ENCODE results near the gene PRELID2.
"Not testable (repeated sequence)": the region's sequence is repeated elsewhere in the genome, so short reads cannot be mapped to it uniquely, and the experiment has no call there.

The PRELID2 gene

DNA sequence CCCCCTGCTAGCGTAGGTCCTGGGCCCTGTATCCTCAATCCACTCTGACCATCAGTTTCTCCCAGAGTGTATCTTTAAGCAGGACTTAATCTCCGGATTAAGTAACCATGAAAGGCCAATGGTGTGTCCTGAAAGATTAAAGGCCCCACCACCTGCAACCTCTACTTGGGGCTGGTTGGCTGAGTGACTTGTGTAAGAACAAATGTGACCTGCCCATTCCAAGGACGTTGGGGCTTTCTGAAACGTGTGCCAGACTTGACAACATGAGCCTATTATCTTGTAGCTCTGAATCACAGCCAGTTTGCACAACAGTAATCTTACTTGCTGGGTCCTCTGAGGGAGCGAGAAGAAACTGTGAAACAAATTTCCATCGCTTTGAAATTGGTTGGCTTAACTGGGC is 3.1 kb upstream of the PRELID2 start:
- DNase-seq = no peak

DNA sequence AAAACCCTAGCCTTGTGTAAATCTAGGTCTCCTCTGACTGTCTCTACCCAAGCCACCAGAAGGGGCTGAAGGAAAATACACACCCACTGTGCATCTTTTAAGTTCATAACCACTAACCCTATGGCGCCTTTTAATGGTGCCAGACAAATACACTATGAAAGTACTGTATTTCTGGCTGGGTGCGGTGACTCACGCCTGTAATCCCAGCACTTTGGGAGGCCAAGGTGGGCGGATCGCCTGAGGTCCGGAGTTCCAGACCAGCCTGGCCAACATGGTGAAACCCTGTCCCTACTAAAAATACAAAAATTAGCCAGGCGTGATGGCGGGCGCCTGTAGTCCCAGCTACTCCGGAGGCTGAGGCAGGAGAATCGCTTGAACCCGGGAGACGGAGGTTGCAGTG is 1.1 kb upstream of the PRELID2 start:
- DNase-seq = not testable (repeated sequence)

DNA sequence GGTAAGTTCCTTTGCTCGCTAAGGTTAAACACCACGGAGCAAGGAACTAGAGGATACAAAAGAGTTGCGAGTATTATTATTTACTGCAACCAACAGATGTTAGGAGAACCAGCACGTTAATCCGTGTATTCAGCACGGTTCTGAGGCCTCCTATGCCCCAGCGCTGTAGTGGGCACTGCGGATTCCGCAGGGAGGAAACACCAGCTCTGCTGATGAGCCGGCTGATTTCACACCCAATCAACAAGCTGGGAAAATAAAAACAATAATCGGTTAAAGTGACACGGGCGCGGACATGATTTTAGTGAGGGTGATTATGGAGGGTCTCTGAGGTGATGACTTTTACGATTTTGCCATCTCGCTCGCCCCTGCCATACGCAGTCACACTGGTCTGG is 702 bp upstream of the PRELID2 start:
- DNase-seq = no peak

DNA sequence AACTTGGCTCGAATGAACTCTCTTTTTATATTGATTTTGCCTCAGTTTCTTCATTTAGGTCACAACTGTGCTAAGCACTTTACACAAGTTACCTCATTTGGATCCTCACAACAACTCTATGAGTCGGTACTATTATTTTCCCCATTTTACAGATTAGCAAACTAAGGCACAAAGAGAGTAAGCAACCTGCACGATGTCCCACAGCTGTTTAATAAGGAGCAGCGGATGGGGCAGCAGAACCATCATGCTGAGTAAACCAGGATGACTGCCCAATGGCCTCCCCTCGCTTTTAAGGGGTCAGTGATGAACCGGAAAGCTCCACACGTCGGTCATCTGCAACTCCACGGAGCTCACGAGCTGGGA is 607 bp downstream of the PRELID2 start:
- no peak for DNase-seq

DNA sequence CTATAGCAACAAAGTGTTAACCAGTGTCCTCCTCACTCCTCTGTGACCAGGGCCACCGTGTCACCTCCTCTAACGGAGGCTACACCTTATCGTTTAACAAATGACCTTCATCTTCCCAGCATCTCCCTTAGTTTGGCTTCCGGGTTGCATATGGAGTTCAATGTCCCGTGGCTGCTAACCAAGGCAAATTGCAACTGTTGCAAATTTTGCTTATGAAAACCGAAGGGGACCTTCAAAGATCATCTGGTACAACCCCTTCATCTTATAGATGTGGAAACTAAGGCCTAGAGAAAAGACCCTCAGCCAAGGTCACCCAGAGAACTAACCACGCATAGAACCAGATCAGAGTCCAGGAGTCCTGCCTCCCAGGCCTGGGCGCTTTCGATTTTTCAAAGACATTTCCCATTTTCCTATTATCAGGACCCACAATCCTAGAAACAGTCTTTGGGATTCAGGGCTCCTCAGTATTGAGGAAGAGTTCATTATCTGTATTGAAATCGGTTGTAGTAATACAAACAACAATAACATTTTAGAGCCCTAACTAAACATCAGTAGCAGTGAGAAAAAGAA is 1.4 kb downstream of the PRELID2 start:
- no peak for DNase-seq

DNA sequence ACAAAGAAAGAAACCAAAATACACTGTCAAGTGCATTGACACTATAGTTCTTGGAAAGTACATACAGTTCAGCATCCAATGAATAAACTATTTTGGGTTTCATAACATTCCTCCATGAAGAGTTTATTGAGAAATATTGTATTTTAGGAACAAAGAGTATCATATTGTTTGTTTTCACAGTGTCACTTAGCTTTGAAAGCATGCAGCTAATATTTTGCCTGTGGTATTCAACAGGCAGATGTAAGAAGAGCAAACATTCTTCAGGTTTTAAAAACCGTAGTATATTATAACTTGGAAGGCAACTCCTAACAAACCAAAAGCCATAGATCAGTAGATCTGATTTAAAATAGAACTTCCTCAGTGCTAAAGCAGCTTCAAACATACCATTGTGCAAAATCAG is 4.5 kb downstream of the PRELID2 start:
- DNase-seq = no peak

DNA sequence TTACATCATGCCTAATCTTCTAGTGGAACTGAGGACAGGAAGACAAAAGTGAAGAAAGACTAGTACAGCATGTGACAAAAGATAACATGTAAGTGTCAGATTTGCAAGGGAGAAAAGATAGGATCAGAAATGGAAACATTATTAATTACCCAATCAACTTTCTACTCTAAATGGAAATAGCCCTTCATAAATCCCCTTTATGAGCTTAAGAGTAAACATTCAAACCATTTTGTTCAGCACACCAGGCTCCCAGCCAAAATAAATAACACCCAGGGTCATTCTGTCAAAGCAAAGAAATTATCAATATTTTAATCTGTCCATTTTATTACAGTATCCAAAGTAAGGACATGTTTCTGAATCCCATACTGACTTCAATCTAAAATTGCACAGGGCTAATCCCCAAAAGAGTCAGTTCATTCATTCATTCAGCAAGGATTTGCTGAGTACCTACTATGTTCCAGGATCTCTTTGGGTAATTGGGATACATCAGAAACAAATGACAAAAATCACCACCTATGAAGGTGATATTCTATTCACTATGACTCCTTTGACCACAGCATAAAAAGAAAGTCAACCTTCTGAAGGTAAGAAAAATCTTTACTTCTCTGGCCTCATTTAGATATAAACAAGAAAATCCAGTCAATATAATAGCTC is 5.3 kb downstream of the PRELID2 start:
- DNase-seq = no peak

DNA sequence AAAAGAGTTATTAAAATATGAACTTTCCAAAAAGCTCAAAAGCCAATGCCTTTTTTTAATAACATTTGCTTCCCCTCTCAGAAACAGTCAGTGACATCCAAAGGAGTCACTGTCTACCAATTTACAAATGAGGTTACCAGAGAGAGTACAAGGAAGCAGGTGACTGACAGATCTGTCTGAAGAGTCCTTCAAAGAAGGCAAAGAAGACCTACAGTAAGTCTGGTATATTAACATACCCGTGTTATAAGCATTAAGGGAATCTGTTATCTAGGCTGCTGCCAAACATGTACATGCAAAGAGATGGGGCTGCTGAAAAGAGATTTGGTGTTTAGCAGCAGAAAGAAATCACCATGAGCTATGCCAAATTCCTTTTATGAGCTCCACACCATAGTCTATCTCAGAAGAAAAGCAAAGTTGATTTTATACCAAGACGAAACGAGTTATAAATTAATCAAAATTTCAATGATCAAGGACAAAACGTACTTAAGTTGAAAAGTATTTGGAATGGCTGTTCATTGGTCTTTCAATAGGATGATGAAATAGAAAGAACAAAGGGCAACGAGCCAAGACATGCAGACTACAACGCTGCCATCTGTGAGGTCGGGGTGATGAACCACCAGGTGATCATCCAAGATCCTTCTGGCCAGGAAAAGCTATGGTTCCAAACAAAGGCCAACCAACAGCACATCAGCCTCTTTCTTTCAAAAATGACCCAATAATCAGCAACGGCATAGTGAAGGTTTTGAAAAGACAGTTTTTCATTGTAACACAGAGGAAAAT is 8.1 kb downstream of the PRELID2 start:
- no peak for DNase-seq

DNA sequence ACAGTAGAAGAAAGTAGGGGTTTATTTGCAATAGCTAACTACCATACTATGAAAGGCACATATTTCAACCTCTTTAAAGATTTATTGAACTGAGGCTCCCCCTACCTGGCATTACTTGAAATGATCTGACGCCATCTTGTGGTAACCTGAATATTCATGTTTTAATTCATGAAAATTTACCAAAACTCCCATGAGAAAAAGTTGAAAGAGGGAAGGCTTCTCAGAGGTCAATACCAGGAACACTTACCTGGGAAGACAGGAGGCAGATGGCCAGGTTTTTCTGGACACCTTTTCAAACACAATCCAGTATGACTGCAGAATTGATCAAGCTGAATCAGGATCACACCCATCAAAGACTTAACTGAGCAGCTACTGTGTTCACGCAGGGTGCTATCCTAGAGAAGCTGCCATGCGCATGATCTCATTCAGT is 9.4 kb downstream of the PRELID2 start:
- DNase-seq = no peak

DNA sequence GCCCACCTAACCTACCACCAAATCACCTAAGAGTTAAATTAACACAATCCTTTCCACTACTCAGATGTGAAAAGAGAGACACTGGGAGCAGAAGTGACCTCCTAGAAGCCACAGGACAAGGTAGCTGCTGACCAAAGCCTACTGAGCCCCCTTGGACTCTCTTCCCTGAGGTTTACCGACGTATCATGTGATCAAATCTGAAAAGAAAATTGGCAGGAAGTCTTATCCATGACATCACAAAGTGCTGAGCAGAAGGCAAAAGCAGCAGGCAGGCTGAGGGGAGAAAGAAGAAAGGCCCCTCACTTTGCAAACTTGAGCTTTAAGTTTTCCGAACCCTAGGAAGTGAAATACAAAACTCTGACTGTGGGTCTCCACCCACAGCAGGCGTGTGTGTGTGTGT is 11.1 kb downstream of the PRELID2 start:
- no peak for DNase-seq

DNA sequence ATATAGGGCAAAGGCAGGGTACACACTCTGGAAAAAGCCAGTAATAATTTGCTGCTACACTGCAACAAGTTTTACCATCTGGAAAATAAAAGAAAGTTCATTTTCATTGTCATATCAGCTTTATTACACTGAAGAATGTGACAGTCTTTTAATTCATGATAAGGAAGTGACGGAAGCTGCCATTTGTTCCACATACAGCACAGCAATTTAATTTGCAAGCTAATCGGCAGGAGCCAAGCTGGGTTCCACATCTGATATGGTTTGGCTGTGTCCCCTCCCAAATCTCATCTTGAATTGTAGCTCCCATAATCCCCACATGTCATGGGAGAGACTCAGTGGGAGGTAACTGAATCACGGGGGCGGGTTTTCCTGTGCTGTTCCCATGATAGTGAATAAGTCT is 16.5 kb downstream of the PRELID2 start:
- no peak for DNase-seq

DNA sequence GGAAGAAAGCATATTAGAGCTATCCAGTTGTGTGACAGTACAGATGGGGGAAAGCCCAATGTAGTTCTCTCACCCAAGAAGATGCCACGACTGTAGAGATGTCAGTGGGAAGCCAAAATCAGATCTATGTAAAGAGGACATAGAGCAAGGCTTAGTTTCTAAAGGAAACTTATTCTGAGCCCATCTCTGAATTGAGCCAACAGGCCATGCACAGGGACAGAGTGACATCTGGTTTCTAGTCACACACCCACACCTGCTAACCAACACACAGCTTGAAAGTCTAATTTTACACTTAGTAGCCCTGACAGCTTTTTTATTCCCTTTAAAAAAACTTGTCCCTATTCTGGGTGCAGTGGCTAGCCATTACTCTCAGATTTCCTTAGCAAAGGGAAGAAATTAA is 22.3 kb downstream of the PRELID2 start:
- no peak for DNase-seq

DNA sequence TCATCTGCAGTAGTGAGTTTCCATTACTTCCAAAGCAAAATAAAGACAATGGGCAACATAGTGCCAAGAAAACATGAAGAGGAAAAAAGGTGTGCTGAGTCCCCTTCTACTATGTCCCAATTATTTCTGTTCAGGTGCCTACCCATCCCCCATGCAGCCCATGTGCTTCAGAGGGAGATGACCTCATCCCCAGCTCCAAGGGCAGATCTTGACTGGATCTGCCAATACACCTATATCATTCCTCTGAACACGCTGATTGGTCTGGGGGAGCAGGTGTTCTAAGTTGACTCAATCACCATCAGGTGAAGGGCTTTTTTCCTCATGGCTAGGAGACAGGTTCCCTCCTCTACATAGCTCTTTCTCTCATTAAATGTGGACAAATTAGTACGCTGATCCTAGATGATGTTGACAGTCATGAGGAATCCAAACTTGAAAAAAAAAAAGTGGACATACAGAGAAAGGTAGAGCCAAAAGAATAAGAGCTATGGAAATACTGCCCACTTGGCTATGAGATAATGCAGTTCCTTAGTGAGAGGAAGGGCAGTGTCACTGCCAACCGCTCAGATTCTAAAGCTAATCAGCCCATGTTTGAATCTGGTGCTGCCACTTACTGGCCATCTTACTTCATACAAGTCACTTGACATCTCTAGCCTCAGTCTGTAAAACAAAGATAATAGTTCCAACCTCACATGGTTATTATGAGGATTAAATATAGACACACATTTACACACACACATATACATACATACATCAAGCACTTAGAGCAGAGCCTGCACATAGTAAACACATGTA is 23.1 kb downstream of the PRELID2 start:
- no peak for DNase-seq

DNA sequence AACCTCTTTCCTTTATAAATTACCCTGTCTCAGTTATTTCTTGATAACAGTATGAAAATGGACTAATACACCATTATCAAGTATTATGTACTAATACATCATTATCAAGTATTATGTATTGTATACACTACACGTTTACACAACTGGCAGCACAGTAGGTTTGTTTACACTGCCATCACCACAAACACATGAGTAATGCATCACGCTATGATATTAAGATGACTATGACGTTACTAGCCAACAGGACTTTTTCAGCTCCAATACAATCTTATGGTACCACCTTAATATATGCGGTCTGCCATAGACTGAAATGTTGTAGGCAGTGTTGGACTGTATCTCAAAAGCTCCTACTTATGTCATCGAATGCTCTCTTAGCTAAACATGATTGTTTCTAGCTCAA is 28.2 kb downstream of the PRELID2 start:
- DNase-seq = no peak

DNA sequence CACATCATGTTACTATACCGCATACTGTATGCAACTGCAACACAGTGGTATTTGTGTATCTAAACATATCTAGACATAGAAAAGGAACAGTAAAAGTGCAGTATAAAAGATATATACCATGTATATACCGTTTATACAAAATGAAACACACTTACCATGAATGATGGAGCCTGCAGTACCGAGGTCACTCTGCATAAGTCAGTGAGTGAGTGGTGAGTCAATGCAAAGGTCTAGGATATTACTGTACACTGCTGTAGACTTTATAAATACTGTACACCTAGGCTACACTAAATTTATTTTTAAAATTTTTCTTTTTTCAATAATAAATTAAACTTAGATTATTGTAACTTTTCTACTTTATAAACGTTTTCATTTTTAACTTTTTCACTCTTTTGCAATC is 29.3 kb downstream of the PRELID2 start:
- DNase-seq = no peak

DNA sequence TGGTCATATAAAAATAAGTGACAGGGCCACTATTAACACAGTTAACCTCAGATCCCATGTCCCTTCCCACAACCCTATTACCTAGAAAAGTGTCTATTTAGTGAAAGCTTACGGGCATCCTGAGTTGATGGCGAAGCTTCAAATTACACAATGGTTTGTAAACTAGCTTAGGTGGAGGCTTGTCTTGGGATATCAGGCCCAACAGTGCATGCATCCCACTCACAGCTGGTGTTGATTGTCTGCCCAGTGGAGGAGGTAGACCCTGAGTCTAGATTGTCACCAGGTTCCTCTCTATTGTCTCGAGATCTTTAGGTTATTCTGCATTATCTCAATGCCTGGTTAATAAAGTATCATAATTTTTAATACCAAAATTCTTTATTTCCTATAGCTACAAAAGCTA is 30.4 kb downstream of the PRELID2 start:
- no peak for DNase-seq

DNA sequence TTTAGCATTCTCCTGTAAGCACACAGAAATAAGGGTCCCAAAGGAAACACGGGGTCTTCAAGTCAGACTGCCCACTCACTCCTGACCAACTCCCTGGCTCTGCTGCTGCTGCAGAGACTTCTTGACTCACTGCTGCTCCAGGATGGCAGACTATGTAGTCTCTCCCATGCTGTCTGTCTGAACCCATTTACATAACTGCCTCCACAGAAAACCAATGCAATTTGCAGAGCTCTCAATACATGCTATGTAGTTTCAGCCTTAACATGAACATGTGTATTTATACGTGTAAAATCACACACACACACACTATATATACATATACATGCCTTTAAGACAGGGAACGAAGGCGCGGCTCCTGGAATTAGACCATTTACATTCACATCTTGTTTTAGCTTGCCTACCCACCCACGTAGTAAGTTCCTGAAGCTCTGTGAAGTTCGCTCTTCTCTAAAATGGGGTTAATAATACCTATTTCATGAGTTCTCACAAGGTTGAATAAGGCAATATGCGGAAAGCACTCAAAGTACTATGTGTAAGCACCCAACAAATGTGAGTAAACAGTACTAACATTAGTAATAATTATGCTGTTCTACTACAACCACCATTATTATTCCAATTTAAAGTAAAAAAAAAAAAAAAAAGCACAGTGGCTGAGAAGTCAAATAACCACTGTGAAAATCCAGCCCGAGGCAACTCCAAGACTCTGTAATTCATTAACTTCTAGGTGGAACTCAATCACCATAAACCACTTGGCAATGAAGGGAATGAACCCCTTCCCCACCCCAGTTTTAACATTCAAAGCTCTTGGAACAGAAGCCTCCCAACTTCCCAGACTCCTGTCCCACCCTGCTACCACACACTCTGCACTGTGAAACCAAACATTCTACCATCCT is 31.8 kb downstream of the PRELID2 start:
- DNase-seq = no peak

DNA sequence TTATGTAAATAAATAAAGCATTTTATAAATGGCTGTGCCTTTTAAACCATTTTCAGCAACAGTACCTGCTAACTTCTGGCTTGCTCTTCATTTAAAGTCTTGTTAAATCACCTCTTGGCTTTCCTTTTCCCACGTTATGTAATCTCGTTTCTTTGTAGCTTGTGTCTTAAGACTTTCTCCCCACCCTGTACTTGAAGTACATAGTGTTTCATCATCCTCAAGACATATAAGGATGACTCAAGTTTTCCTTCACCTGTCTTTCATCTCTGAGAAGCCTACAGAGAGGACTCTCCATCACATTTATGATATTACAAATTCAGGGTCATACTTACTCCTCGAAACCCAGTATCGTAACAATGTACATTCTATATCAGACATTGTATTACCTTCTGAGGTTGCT is 33.9 kb downstream of the PRELID2 start:
- no peak for DNase-seq

DNA sequence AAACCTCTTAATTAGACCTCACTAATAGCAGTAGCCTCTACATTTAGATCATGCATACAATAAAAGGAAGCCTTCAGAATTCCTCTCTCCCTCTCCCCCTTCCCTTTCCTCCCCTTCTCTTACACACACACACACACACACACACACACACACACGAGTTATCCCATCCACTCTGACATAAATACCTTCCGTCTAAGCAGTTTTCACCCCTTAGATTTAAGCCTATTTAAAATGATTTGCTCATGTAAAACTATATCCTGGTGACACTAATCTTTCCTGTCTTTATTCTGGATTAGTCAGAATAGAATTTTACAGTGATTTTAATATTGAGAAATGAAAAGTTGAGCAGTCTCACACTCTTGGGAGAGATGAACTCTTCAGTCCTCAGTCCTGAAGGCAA is 35.0 kb downstream of the PRELID2 start:
- no peak for DNase-seq

DNA sequence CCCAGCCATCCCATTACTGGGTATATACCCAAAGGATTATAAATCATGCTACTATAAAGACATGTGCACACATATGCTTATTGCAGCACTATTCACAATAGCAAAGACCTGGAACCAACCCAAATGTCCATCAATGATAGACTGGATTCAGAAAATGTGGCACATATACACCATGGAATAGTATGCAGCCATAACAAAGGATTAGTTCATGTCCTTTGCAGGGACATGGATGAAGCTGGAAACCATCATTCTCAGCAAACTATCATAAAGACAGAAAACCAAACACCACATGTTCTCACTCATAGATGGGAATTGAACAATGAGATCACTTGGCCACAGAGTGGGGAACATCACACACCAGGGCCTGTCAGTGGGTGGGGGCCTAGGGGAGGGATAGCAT is 36.6 kb downstream of the PRELID2 start:
- DNase-seq = not testable (repeated sequence)

DNA sequence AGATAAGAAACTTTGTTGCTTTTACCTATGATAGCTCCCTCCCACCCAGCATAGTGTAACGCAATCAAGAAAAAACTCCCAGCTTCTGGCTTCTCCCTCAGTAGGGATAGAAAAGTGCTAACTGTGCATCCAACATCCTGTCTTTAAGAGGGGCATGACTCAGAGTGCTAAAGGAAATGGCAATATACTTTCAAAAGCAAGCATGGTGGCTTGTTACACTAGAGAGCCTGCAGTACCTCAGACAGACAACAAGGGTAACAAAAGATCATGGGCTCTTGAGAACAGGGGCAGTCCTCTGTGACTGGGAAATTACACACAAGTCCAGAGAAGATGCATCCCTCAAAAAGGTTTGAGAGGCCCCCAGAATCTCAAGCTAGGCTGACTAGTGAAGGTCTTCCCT is 37.8 kb downstream of the PRELID2 start:
- no peak for DNase-seq

DNA sequence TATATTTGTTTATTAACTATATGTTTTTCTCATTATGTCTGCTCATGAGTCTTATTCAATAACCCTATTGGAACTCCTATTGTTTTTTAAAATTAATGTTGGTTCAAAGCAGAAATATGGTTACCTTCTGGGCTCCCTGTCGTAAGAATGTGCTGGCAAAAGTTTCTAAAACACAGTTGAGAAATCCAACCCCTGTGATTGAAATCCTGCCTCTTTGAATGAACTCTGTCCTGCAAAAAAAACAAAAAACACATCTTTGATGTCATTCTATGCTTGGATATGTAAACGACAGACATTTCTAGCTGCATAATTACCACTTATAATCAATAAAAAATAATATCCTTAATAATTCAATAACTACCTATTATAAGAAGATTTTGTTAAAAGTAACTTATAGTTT is 38.8 kb downstream of the PRELID2 start:
- DNase-seq = no peak

DNA sequence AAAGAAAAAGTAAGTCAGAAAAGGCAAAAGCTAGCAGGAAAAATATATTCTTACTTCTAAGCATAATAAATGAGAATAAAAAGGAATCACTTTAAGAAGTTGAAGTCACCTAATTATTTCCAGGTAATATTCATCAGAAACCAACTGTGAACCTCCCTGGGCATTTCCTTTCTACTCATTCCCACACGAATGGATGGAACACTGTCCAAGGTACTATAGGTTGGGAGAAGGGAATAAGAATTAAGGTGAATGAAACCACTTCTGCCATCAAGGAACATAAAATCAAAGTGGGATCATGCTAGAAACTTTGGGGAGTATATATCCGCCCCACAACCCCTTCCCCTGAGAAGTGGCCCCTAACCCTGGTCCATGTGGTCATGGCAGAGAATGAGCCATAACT is 41.6 kb downstream of the PRELID2 start:
- no peak for DNase-seq

Measured in NCI-H1048 (cell line).